ENCODE measurements around the gene CORO6.

DNA sequence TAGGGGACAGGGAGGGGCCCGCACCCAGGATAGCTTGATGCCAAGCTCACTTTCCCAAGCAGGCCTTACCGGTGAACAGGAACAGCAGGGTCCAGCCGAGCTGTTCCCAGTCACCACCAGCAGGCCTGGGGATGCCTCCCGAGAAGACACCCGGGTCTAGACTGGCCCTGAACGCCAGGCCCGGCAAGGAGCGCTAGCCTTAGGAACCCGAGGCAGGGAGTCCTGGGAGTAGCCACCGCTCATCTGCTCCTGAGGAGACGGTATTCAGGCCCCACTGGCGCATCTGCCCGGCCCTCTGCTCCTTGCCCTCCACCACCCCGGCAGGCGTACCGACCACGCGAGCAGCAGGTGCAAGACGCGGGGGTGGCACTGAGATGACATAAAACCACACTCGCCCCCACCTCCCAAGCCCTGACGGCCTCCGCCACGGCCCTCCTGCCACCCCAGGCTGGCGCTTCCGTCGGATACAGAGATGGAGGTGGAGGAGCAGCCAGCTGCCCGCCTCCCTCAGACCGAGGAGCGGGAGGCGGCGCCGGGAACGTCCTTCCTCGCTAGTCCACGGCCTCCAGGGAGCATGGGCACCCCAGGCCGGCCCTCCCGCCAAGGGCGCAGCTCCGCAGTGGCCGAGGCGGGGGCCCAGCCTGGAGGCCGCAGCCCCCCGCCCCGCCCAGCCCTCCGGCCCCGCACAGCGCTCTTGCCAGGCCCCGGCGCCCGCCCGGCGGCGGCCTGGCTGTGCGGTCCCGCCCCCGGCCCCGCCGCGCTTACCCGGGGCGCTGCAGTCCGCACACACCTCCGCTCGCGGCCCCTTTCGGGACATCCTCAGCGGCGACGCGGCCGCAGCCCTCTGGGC is 33.9 kb downstream of the CORO6 start:
- TF ChIP-seq SIN3A (IDR thresholded peaks at IDR 0.05; ENCODE audit: borderline replicate concordance, insufficient read depth, low read length) (no peak), TAF1 (IDR thresholded peaks at IDR 0.05; ENCODE audit: borderline replicate concordance, insufficient read depth, low read length) (0 out of 2 replicates have a peak, but pooled peaks have one; percentile 2), POLR2AphosphoS5 (IDR thresholded peaks at IDR 0.05; ENCODE audit: low read depth, low read length) (no peak)
